Body of pancreas (tissue), 4 donors: ENCODE data around the gene GDPD3.

ENCODE experiments used
- POLR2A ChIP-seq, 3 donors: fragments of 450-650 bp; IDR thresholded peaks; one replicate each; pipeline ENCODE4 v1.6.1; 2016; ENCODE audit warnings: antibody characterized with exemption in 3 of 3, mild to moderate bottlenecking in 2 of 3
- TF ChIP-seq, protein P1 (sequence below), 7 experiments: fragments of 450-650 bp in 4 of 7; fragments of 200-600 bp in 3 of 7; sonication (generic) in 3 of 7; IDR thresholded peaks; one replicate each; pipeline ENCODE4 v1.5.1; 2016 to 2019; ENCODE audit warnings: antibody characterized with exemption in 7 of 7

DNA sequence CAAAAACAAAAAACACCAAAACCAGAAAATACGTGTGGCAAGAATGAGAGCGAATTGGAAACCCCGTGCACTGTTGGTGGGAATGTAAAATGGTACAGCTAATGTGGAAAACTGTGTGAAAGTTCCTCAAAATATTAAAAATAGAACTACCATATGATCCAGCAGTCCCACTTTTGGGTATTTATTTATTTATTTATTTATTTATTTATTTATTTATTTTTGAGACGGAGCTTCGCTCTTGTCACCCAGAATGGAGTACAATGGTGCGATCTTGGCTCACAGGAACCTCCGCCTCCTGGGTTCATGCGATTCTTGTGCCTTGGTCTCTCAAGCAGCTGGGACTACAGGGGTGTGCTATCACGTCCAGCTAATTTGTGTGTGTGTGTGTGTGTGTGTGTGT, 39.2 kb upstream of the GDPD3 start:
- TF ChIP-seq, protein P1, sequence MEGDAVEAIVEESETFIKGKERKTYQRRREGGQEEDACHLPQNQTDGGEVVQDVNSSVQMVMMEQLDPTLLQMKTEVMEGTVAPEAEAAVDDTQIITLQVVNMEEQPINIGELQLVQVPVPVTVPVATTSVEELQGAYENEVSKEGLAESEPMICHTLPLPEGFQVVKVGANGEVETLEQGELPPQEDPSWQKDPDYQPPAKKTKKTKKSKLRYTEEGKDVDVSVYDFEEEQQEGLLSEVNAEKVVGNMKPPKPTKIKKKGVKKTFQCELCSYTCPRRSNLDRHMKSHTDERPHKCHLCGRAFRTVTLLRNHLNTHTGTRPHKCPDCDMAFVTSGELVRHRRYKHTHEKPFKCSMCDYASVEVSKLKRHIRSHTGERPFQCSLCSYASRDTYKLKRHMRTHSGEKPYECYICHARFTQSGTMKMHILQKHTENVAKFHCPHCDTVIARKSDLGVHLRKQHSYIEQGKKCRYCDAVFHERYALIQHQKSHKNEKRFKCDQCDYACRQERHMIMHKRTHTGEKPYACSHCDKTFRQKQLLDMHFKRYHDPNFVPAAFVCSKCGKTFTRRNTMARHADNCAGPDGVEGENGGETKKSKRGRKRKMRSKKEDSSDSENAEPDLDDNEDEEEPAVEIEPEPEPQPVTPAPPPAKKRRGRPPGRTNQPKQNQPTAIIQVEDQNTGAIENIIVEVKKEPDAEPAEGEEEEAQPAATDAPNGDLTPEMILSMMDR (IDR thresholded peaks at IDR 0.05): no peak
- TF ChIP-seq POLR2A (IDR thresholded peaks at IDR 0.05): no peak
